GM18511 (cell line): ENCODE data around the gene RPS24.
A peak's percentile ranks its signal among the peaks of the same experiment; 100 is the strongest.

Experiments
- ATAC-seq: cut with Tn5 transposase; IDR thresholded peaks from one replicate; pipeline ENCODE4 v1.9.1; 2021; ENCODE audit warnings: mild to moderate bottlenecking, moderate library complexity; ENCODE audit not compliant: unreplicated experiment

RPS24 gene

GRCh38 chr10:78025685-78026364 lies 7.8 kb upstream of the RPS24 start:
- no peak for ATAC-seq

- ATAC-seq = peak; percentile 0
Observed at GRCh38 chr10:78028438-78029268, 5.0 kb upstream of the RPS24 start.

DNA sequence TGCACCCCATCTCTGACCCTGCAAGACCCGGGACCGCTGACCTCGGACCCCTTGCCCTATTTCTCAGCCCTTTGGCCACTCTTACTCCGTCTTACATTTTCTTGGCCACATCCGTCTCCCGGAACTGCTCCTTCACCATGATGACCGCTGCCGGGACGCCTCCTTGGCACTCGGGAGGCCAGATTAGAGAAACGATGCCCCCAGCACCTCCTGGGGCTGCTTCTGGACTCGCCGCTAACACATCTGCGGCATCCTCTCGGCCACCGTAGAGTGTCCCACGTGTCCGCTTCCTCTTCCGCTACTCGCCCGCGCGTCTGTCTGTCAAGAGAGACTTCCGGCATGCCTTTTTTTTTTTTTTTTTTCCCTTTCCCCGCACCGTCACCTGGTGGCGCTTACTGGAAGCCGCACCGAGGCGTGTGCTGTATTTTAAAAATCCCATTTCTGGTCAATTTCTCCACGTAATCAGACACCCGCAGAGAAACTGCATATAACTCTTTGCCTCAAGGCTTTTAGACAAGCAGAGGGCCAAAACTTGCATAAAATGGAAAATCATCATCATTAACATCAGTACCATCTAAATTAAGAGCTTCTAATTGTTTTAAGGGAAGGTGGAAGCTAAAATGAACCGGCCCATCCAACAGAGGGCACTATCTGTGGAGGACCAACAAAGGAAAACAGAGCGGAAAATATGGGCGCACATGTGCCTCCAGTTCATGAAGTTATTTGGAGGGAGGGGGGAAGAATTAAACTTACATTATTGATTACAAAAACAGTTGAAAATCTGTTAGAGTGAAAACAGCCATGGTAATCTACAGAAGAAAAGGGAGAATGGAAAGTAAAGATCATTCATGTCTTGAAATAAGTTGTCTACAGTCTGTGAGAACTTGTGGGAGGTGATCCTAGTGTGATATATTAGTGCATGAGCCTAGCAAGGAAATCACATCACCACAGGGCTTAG lies 4.1 kb upstream of the RPS24 start, which contains the start of gene POLR3A:
TSS of gene POLR3A (minus strand) at position 247 of the 958 bp plus-strand sequence. CDS start at position 139, 108 bp downstream.
- peak; percentile 69 for ATAC-seq

GRCh38 chr10:78033387-78033636 lies 351 bp upstream of the RPS24 start:
- no peak for ATAC-seq

DNA sequence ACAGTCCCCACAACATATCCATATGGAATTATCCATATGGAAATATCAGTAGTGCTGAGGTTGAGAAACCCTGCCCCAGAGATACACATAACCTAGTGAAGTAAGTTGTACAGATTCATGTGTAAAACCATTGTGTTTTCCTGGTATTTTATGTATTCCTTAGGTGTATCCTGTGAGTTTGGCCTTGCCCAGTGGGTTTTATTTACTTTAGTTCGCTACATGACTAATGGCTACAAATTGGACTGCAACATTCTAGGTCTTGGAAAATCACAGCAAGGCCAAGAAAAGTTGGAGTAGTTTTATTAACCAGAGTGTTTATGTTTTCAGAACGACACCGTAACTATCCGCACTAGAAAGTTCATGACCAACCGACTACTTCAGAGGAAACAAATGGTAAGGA lies 1.4 kb downstream of the RPS24 start:
- no peak for ATAC-seq

DNA sequence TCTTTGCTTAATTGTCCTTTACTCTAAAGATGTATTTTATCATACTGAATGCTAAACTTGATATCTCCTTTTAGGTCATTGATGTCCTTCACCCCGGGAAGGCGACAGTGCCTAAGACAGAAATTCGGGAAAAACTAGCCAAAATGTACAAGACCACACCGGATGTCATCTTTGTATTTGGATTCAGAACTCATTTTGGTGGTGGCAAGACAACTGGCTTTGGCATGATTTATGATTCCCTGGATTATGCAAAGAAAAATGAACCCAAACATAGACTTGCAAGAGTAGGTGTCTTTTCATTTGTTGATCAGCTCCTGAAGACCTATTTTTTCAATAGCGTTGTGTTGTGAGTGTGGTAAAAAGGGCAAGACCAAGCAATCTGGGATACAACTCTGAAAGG lies 1.8 kb downstream of the RPS24 start:
- ATAC-seq = no peak

DNA sequence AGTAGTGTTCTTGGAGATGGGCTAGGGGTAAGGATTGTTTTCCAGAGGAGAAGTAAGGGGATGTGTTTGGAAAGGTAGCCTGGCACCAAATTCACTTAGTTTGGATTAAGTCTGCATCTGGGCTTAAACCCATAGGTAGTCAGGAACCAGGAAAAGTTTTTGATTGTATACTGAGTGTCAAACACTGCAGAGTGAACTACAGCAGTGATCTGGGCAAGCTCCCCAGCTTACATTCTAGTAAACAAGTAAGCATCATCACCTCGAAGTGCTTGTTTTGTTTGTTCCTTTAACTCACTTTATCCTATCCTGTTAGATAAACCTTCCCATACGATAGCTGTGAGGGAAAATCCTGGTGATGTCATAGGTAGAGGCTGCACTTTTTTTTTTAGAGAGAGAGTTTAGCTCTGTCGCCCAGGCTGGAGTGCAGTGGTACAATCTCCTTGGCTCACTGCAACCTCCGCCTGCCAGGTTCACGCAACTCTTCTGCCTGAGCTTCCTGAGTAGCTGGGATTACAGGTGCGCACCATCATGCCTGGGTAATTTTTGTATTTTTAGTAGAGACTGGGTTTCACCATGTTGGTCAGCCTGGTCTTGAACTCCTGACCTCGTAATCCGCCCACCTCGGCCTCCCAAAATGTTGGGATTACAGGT lies 2.4 kb downstream of the RPS24 start:
- ATAC-seq = no peak

DNA sequence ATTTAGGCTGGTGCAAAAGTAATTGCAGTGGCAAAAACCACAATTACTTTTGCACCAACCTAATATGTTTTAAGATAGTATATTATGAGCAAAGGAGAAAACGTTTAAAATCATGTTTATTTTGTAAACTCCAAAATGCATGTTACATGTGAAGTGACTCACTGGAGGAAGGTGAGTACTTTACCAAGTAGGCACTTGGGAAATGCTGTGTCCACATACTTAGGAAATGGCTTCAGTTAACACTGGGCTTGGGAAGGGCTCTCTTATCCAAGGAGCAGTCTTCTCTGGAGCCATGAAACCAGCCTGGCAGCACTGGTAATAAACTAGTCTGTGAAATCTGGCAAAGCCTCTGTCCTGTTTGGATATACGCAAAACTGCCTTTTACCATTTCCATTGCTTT lies 4.4 kb downstream of the RPS24 start:
- no peak for ATAC-seq

- no peak for ATAC-seq
Observed at GRCh38 chr10:78038791-78039547, 5.3 kb downstream of the RPS24 start.

- ATAC-seq = no peak
Observed at GRCh38 chr10:78039743-78040142, 6.1 kb downstream of the RPS24 start.

GRCh38 chr10:78041170-78042057 lies 7.8 kb downstream of the RPS24 start:
- ATAC-seq = no peak

DNA sequence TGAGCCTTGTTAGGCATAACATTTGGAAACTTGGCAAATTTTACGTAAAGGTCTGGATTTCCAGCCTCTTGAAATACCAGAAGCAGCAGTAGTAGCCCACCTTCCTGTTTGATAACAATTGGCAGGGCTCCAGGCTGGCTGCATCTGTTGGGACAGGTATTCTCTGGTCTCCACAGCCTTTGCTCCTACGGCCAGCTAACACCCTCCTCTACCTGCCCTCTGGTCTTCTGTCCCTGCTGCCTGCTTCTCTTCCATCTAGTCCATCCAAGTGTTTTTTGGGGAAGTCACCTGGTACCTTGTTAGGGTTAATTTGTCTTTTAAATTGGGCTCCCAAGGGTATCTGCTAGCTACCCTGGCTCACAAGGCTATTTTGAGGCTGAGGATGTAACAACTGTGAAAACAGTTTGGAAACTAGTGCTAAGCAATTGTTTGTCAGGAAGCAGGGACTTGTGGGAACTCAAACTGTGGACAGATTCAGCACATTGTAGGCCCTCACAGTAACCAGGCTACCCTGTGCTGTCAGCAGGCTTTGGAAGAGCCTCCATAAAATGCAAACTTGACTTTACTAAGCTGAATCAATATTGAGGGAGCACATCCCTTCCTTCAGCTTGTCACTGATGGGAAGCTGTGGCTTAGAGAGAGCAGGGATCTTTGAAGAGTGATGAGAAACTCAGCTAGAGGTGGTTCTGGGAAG lies 8.5 kb downstream of the RPS24 start:
- ATAC-seq = no peak

DNA sequence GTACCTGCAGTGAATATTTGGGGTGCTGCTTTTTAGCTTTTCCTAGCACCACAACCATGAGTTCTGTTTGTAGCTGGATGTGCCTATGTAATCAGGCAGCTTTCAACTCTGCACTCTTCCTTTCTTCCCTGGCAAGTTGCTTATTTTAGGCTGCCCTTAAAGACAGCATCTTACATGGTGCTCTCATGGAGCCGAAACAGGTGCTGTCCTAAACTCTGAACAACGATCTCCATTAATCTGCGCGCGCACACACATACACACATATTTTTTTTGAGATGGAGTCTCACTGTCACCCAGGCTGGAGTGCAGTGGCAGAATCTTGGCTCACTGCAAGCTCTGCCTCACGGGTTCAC lies 9.1 kb downstream of the RPS24 start:
- ATAC-seq = no peak

- ATAC-seq = no peak
Observed at GRCh38 chr10:78044179-78044578, 10.5 kb downstream of the RPS24 start.

- ATAC-seq = no peak
Observed at GRCh38 chr10:78044699-78045098, 11.0 kb downstream of the RPS24 start.

DNA sequence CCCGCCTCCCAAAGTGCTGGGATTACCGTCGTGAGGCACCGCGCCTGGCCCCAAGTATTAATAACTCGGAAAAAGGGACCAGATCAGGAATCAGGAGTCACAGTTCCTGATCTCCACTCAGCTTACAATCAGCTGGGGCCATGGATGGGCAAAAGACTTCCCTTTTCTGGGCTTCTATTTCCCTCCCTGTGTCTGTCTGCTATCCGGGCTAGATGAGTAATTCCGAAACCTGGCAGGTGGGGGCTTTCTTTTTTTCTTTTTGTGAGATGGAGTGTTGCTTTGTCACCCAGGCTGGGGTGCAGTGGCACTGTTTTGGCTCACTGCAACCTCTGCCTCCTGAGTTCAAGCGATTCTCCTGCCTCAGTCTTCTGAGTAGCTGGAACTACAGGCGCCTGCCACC lies 11.6 kb downstream of the RPS24 start:
- peak; percentile 78 for ATAC-seq

DNA sequence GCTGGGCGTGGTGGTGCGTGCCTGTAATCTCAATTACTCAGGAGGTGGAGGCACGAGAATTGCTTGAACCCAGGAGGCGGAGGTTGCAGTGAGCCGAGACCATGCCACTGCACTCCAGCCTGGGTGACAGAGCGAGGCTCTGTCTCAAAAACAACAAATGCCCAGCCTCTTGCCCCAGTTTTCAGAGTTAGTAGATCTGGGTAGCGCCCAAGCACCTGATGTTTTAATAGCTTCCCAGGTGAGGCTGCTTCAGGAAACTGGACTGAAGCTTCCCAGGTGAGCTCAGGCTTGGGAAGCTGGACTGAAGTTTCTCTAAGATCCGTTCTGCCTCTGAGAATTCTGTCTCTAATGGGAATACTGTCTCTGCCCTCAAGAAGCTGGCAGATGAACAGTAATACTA lies 12.2 kb downstream of the RPS24 start:
- ATAC-seq = no peak

- ATAC-seq = no peak
Observed at GRCh38 chr10:78046711-78047269, 13.1 kb downstream of the RPS24 start.
